GM21515 (cell line): ENCODE data around the gene CDC23.
"Not testable (repeated sequence)": the region's sequence is repeated elsewhere in the genome, so short reads cannot be mapped to it uniquely, and the experiment has no call there.

ENCODE experiments used
- ATAC-seq: cut with Tn5 transposase; IDR thresholded peaks from one replicate; pipeline ENCODE4 v1.9.1; 2021; ENCODE audit not compliant: unreplicated experiment

CDC23 gene

GRCh38 chr5:138148811-138149210, 64.3 kb downstream of the CDC23 start:
- ATAC-seq, result no peak

GRCh38 chr5:138143578-138143977, 69.5 kb downstream of the CDC23 start:
- not testable (repeated sequence) for ATAC-seq

- ATAC-seq, result no peak
These were observed 71.4 kb downstream of the CDC23 start for GRCh38 chr5:138141734-138142133.

- ATAC-seq, result no peak
These were observed 72.9 kb downstream of the CDC23 start for GRCh38 chr5:138140268-138140667.

DNA sequence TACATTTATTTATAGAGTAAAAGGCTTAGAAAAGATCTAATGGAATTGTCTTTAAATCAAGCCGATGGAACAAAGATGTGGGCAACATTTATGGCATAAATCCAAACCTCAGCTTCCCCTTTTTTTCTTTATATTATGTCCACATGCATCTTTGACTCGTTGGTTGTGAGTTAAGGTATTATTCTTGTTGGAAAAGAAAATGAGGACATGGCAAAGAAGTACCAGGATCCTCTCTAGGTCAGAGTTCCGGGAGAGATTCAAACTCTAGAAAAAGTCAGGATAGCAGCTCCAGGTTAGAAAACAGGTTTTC, 73.4 kb downstream of the CDC23 start:
- no peak for ATAC-seq

DNA sequence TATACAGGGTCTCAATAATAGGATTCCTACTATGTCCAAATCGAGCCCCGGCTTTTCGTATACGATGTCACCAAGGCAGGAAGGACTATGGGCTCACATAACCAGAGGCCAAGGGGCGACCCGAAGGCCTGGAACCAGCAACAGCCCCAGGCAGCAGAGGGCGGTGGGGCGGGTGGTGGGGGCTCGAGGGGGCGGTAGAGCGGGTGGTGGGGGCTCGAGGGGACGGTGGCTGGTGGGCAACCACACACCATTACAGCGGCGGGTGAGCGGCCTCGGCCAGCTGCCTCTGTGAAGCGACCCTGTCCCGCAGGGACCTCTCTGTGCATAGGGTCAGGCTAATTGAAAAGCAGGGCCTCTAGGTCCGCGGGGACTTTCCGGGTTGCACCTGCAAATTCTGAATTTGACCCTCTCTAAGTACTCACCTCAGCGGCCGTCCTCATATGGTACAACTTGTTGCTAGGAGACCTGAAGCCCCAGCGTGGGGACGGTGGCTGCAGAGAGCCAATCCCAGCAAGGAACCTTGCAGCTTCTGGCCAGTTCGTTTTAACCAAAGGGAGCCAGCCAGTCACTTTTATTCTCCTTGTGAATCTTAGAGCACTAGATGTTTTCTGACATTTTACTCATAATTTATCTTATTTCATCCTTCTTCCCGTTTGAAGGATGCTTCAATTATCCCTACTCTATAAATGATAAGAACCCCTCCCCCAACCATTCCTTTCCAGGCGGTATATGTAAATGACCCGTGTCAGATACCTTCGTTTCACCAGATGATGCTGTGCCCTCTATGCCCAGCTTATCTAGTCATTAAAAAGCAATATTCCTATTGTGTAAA, 74.0 kb downstream of the CDC23 start, which contains the start of gene NME5:
TSS of gene NME5 (minus strand) at position 480 of the 832 bp plus-strand sequence. CDS start 648 bp downstream, outside the sequence.
- no peak for ATAC-seq
